HL-60 (cell line): ENCODE data around the gene KLK8.

ENCODE experiments used
- DNase-seq, 2 experiments: peaks; one replicate each; pipeline ENCODE4 v3.0.0-alpha.2; 2010 to 2020; ENCODE audit warnings: low read depth in 1 of 2, low spot score in 1 of 2
- H3K27ac ChIP-seq: fragments of 250-450 bp; sonication (Bioruptor Pico); replicated peaks from 2 replicates; pipeline ENCODE4 v1.5.1; 2020; ENCODE audit warnings: mild to moderate bottlenecking, moderate library complexity
- H3K27me3 ChIP-seq: fragments of 250-450 bp; sonication (Bioruptor Pico); 2 replicates; pipeline ENCODE4 v1.5.1; 2021; ENCODE audit warnings: mild to moderate bottlenecking, moderate library complexity; ENCODE audit not compliant: insufficient read depth, poor library complexity, severe bottlenecking
- H3K4me3 ChIP-seq: replicated peaks from 2 replicates; pipeline ENCODE4 v1.5.1; 2011; ENCODE audit warnings: mild to moderate bottlenecking, control low read depth, low read length; ENCODE audit not compliant: insufficient read depth
- GABPA ChIP-seq: IDR thresholded peaks from 2 replicates; pipeline ENCODE4 v1.6.1; 2012; ENCODE audit warnings: low read depth
- POLR2AphosphoS5 ChIP-seq: IDR thresholded peaks from 2 replicates; pipeline ENCODE4 v1.6.1; 2012; ENCODE audit warnings: low read depth
- SPI1 ChIP-seq: IDR thresholded peaks from 2 replicates; pipeline ENCODE4 v1.6.1; 2012; ENCODE audit warnings: low read depth, mild to moderate bottlenecking, borderline replicate concordance
- TF ChIP-seq, protein P1 (sequence below): IDR thresholded peaks from one replicate; pipeline ENCODE4 v1.5.1; 2011; ENCODE audit warnings: low read length, control low read depth, inconsistent platforms; ENCODE audit not compliant: insufficient read depth
- TF ChIP-seq, protein P2 (sequence below): IDR thresholded peaks from 2 replicates; pipeline ENCODE4 v1.6.1; 2012; ENCODE audit warnings: low read depth; ENCODE audit not compliant: insufficient replicate concordance

KLK8 gene

DNA sequence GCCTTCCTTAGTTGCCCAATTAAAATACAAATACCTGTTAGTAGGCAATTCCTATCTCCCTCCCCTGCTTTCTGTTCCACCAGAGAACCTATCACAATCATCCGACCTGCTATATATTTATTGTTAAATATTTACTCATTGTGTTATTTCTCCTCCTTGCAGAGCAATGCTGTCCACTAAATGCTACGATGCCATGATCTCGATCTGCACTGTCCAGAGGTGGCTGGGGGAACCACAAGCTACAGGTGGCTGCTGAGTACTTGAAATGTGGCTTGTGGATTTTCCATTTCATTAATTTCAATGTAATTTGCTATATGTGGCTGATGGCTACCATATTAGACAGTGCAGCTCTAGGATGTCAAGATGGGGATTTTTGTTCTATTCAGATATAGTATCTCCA, 37.1 kb downstream of the KLK8 start:
- DNase-seq: no peak
- Histone ChIP-seq H3K4me3 (no peak overlapping the region), H3K27me3 (no peaks in the 10 kb centered on the region), H3K27ac (no peak overlapping the region)
- TF ChIP-seq GABPA: no peak
- TF ChIP-seq SPI1: no peak
- no peak for TF ChIP-seq POLR2AphosphoS5
- TF ChIP-seq, protein P1, sequence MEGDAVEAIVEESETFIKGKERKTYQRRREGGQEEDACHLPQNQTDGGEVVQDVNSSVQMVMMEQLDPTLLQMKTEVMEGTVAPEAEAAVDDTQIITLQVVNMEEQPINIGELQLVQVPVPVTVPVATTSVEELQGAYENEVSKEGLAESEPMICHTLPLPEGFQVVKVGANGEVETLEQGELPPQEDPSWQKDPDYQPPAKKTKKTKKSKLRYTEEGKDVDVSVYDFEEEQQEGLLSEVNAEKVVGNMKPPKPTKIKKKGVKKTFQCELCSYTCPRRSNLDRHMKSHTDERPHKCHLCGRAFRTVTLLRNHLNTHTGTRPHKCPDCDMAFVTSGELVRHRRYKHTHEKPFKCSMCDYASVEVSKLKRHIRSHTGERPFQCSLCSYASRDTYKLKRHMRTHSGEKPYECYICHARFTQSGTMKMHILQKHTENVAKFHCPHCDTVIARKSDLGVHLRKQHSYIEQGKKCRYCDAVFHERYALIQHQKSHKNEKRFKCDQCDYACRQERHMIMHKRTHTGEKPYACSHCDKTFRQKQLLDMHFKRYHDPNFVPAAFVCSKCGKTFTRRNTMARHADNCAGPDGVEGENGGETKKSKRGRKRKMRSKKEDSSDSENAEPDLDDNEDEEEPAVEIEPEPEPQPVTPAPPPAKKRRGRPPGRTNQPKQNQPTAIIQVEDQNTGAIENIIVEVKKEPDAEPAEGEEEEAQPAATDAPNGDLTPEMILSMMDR: no peak
- TF ChIP-seq, protein P2, sequence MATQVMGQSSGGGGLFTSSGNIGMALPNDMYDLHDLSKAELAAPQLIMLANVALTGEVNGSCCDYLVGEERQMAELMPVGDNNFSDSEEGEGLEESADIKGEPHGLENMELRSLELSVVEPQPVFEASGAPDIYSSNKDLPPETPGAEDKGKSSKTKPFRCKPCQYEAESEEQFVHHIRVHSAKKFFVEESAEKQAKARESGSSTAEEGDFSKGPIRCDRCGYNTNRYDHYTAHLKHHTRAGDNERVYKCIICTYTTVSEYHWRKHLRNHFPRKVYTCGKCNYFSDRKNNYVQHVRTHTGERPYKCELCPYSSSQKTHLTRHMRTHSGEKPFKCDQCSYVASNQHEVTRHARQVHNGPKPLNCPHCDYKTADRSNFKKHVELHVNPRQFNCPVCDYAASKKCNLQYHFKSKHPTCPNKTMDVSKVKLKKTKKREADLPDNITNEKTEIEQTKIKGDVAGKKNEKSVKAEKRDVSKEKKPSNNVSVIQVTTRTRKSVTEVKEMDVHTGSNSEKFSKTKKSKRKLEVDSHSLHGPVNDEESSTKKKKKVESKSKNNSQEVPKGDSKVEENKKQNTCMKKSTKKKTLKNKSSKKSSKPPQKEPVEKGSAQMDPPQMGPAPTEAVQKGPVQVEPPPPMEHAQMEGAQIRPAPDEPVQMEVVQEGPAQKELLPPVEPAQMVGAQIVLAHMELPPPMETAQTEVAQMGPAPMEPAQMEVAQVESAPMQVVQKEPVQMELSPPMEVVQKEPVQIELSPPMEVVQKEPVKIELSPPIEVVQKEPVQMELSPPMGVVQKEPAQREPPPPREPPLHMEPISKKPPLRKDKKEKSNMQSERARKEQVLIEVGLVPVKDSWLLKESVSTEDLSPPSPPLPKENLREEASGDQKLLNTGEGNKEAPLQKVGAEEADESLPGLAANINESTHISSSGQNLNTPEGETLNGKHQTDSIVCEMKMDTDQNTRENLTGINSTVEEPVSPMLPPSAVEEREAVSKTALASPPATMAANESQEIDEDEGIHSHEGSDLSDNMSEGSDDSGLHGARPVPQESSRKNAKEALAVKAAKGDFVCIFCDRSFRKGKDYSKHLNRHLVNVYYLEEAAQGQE: no peak

DNA sequence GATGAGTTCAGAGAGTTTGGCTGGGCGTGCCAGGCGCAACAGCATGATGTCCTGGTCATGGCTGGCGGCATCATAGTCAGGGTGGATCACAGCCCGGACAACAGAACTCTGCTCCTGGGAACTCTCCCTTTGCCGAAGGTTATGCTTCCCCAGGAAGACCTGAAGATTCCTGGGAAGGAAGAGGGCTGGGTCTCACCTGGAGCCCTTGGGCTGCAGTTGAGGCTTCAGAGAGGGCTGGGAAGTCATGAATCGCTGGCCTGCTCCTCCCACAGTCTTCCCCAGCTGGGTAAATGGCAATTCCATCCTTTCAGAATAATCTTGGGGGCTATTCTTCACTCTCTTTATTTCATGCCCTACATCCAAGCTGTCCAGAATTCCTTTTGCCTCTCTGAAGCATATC, 38.0 kb downstream of the KLK8 start:
- no peak overlapping the region for H3K4me3 ChIP-seq
- H3K27ac ChIP-seq: no peak overlapping the region
- no peaks in the 10 kb centered on the region for H3K27me3 ChIP-seq
- no peak for DNase-seq
- TF ChIP-seq, protein P1: no peak
- TF ChIP-seq, protein P2: no peak
- no peak for TF ChIP-seq SPI1
- TF ChIP-seq GABPA: no peak
- TF ChIP-seq POLR2AphosphoS5: no peak

DNA sequence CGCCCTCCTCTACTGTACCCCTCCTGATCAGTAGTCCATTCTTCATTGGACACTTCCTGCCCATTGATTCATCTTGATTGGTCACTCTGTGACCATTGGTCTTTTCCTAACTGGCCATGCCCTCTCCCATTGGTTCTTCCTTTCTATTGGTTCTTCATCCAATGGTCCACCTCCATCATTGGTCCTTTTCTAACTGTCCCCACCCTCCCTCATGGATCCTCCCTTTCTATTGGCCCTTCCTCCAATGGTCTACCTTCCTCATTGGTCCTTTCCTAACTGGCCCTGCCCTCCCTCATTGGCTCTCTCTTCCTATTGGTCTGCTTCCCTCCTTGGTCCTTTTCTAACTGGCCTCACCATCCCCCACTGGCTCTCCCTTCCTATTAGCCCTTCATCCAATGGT, 39.2 kb downstream of the KLK8 start:
- H3K27ac ChIP-seq: no peak overlapping the region
- H3K27me3 ChIP-seq: no peaks in the 10 kb centered on the region
- no peak overlapping the region for H3K4me3 ChIP-seq
- TF ChIP-seq SPI1 (no peak), POLR2AphosphoS5 (no peak), GABPA (no peak)
- no peak for DNase-seq

DNA sequence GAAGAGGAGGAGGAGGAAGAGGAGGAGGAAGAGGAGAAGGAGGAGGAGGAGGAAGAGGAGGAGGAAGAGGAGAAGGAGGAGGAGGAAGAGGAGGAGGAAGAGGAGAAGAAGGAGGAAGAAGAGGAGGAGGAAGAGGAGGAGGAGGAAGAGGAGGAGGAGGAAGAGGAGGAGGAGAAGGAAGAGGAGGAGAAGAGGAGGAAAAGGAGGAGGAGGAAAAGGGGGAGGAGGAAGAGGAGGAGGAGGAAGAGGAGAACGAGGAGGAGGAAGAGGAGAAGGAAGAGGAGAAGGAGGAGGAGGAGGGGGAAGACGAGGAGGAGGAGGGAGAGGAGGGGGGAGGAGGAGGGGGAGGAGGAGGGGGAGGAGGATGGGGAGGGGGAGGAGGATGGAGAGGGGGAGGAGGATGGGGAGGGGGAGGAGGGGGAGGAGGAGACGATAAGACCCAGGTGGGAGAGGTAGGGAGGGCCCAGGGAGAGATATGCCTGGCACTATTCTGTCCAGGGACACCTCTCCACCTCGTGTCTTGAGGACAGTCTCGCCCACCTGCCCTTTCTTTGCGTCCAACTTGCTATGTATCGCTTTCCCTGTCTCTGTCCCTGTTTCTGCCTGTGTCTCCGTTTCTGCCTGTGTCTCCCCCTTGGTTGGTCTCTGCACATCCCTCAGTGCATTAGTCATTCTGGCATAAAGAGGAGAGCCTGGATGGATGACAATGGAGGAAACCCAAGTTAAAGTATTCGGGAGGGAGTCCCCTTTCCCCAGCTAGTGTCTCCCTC, 41.5 kb downstream of the KLK8 start:
- no peak for TF ChIP-seq POLR2AphosphoS5
- TF ChIP-seq, protein P1: no peak
- TF ChIP-seq GABPA: no peak
- TF ChIP-seq, protein P2: no peak
- no peak for TF ChIP-seq SPI1
- no peak for DNase-seq

More for the DNA sequence above, 41.5 kb downstream of the KLK8 start:
- Histone ChIP-seq H3K27me3 (no peaks in the 10 kb centered on the region), H3K4me3 (no peak overlapping the region), H3K27ac (no peak overlapping the region)
